GM18505 (cell line): ENCODE results near the gene CCNE1.

Experiments used
- ATAC-seq: cut with Tn5 transposase; IDR thresholded peaks from one replicate; pipeline ENCODE4 v1.9.1; 2021; ENCODE audit not compliant: unreplicated experiment
- POLR2A ChIP-seq: IDR thresholded peaks from 4 replicates; pipeline ENCODE4 v1.6.1; 2011; ENCODE audit warnings: borderline replicate concordance; ENCODE audit not compliant: insufficient read depth, insufficient read length; ENCODE audit errors: extremely low read depth

The CCNE1 gene

GRCh38 chr19:29850482-29850881, 38.7 kb downstream of the CCNE1 start:
- no peak for ATAC-seq
- TF ChIP-seq POLR2A, result no peak

- ATAC-seq, result peak; percentile 78
- TF ChIP-seq POLR2A, result no peak
These were observed 40.2 kb downstream of the CCNE1 start for GRCh38 chr19:29851769-29852521.

- no peak for TF ChIP-seq POLR2A
- no peak for ATAC-seq
These were observed 42.2 kb downstream of the CCNE1 start for GRCh38 chr19:29854033-29854432.

GRCh38 chr19:29855087-29855486, 43.3 kb downstream of the CCNE1 start:
- ATAC-seq, result no peak
- no peak for TF ChIP-seq POLR2A

- no peak for TF ChIP-seq POLR2A
- no peak for ATAC-seq
These were observed 44.1 kb downstream of the CCNE1 start for GRCh38 chr19:29855741-29856500.

- TF ChIP-seq POLR2A, result no peak
- no peak for ATAC-seq
These were observed 46.3 kb downstream of the CCNE1 start for GRCh38 chr19:29858000-29858596.

GRCh38 chr19:29858621-29859020, 46.8 kb downstream of the CCNE1 start:
- ATAC-seq, result no peak

GRCh38 chr19:29860492-29860891, 48.7 kb downstream of the CCNE1 start:
- no peak for ATAC-seq

More at GRCh38 chr19:29858621-29859020, 46.8 kb downstream of the CCNE1 start:
- TF ChIP-seq POLR2A, result no peak

GRCh38 chr19:29861574-29861973, 49.8 kb downstream of the CCNE1 start:
- no peak for TF ChIP-seq POLR2A
- ATAC-seq, result no peak

More at GRCh38 chr19:29860492-29860891, 48.7 kb downstream of the CCNE1 start:
- TF ChIP-seq POLR2A, result no peak

- TF ChIP-seq POLR2A, result no peak
These were observed 54.2 kb downstream of the CCNE1 start for GRCh38 chr19:29866011-29866410.

GRCh38 chr19:29867984-29868383, 56.2 kb downstream of the CCNE1 start:
- no peak for TF ChIP-seq POLR2A
- no peak for ATAC-seq

More at GRCh38 chr19:29866011-29866410, 54.2 kb downstream of the CCNE1 start:
- no peak for ATAC-seq

- no peak for ATAC-seq
- no peak for TF ChIP-seq POLR2A
These were observed 59.4 kb downstream of the CCNE1 start for GRCh38 chr19:29871143-29871542.

- no peak for TF ChIP-seq POLR2A
- ATAC-seq, result no peak
These were observed 60.5 kb downstream of the CCNE1 start for GRCh38 chr19:29872224-29872731.

- TF ChIP-seq POLR2A, result no peak
- peak; percentile 81 for ATAC-seq
These were observed 61.4 kb downstream of the CCNE1 start for GRCh38 chr19:29873024-29873800.
